Measurements from ENCODE around the gene R3HDM1. TPM values are rescaled to one million over a fixed set of nuclear protein-coding genes. Genes with fewer than 3 reads are reported as not detected.
"Not testable (repeated sequence)": the region's sequence is repeated elsewhere in the genome, so short reads cannot be mapped to it uniquely, and the experiment has no call there.

The R3HDM1 gene
- total RNA-seq, 1 donor from 2014 or later, result 63.0 TPM

DNA sequence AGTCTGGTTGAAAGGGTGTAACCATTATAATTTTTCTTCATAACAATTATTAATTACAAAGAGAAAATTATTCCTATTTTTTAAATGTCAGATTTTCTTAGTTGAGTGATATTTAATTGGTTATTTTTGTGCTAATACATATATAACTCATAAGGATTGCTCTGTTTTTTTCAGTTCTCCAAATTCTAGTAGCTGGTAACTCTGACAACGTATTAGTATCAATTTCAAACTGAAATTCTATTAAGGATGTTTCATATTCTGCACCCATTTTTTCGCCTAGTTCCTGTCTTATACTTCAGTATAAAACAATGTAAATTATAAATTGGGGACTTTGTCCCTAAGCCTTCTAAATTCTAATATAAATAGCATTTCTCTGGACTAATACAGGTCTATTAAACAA is 81.0 kb downstream of the R3HDM1 start:
- Mint-ChIP-seq H3K36me3 (ENCODE audit: low read depth) (peaks cover 8% of the 10 kb centered on the region), H3K27me3 (ENCODE audit: low read depth) (no peaks in the 10 kb centered on the region), H3K4me3 (no peak overlapping the region), H3K4me1 (no peaks in the 10 kb centered on the region), H3K27ac (ENCODE audit: unreplicated experiment) (no peak overlapping the region), H3K9me3 (no peaks in the 10 kb centered on the region)
- no peak for DNase-seq (ENCODE audit: low read depth, low spot score)
- TF ChIP-seq, protein P1, sequence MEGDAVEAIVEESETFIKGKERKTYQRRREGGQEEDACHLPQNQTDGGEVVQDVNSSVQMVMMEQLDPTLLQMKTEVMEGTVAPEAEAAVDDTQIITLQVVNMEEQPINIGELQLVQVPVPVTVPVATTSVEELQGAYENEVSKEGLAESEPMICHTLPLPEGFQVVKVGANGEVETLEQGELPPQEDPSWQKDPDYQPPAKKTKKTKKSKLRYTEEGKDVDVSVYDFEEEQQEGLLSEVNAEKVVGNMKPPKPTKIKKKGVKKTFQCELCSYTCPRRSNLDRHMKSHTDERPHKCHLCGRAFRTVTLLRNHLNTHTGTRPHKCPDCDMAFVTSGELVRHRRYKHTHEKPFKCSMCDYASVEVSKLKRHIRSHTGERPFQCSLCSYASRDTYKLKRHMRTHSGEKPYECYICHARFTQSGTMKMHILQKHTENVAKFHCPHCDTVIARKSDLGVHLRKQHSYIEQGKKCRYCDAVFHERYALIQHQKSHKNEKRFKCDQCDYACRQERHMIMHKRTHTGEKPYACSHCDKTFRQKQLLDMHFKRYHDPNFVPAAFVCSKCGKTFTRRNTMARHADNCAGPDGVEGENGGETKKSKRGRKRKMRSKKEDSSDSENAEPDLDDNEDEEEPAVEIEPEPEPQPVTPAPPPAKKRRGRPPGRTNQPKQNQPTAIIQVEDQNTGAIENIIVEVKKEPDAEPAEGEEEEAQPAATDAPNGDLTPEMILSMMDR (conservative IDR thresholded peaks at IDR 0.05), result no peak

DNA sequence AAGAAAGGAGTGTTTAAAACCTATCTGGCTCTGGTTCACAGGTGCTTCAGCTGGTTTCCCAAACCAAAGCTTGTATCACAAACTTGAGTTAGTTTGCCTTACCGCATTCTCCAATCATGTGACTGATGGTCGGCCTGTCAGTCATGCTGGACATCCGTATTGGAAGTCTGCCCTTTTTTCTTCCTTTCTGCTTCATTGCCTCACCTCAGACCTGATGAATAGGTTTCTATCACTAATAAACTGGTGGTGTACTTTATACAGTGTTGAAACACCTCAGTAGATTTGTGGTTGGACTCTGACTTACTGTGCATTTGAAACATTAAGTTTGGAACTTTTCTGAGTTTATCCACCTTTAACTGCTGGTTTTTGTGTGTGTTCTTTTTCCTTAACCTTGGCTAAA is 84.1 kb downstream of the R3HDM1 start:
- DNase-seq (ENCODE audit: low read depth, low spot score), result no peak
- TF ChIP-seq, protein P1 (conservative IDR thresholded peaks at IDR 0.05), result no peak
- Mint-ChIP-seq H3K36me3 (ENCODE audit: low read depth) (peaks cover 4% of the 10 kb centered on the region), H3K27me3 (ENCODE audit: low read depth) (no peaks in the 10 kb centered on the region), H3K27ac (ENCODE audit: unreplicated experiment) (no peak overlapping the region), H3K4me1 (no peaks in the 10 kb centered on the region), H3K9me3 (no peaks in the 10 kb centered on the region), H3K4me3 (no peak overlapping the region)

- Mint-ChIP-seq H3K4me1 (no peaks in the 10 kb centered on the region), H3K4me3 (no peak overlapping the region), H3K27ac (ENCODE audit: unreplicated experiment) (no peak overlapping the region), H3K36me3 (ENCODE audit: low read depth) (peaks cover 4% of the 10 kb centered on the region), H3K27me3 (ENCODE audit: low read depth) (no peaks in the 10 kb centered on the region), H3K9me3 (no peaks in the 10 kb centered on the region)
- DNase-seq (ENCODE audit: low read depth, low spot score), result no peak
- TF ChIP-seq, protein P1 (conservative IDR thresholded peaks at IDR 0.05), result no peak
These were observed 86.3 kb downstream of the R3HDM1 start for GRCh38 chr2:135617501-135618015.

GRCh38 chr2:135620198-135620597 is 88.9 kb downstream of the R3HDM1 start:
- peaks cover 14% of the 10 kb centered on the region for H3K36me3 Mint-ChIP-seq (ENCODE audit: low read depth)
- H3K4me1 Mint-ChIP-seq, result no peaks in the 10 kb centered on the region
- no peak overlapping the region for H3K27ac Mint-ChIP-seq (ENCODE audit: unreplicated experiment)
- no peaks in the 10 kb centered on the region for H3K9me3 Mint-ChIP-seq
- TF ChIP-seq, protein P1 (conservative IDR thresholded peaks at IDR 0.05), result no peak
- H3K4me3 Mint-ChIP-seq, result no peak overlapping the region
- DNase-seq (ENCODE audit: low read depth, low spot score), result no peak
- no peaks in the 10 kb centered on the region for H3K27me3 Mint-ChIP-seq (ENCODE audit: low read depth)

DNA sequence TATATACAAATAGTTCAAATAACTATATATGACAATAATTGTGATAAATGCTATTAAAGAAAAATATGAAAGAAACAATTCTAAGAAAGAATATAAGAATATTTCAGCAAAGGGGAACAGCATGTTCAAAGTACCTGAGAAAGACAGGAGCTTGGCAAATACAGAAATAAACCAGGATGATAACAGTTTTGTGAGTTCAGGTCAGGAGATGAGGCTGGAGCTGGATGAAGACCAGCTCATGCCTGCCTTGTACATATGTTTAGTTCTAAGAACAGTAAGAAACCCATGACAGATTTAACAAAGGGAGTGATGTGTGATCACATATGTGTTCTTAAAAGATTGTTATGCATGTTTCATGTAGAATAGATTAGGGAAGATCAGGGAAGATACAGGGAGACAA is 98.2 kb downstream of the R3HDM1 start:
- no peak overlapping the region for H3K27ac Mint-ChIP-seq (ENCODE audit: unreplicated experiment)
- no peak for DNase-seq (ENCODE audit: low read depth, low spot score)
- no peaks in the 10 kb centered on the region for H3K9me3 Mint-ChIP-seq
- H3K4me3 Mint-ChIP-seq, result no peak overlapping the region
- peaks cover 4% of the 10 kb centered on the region for H3K36me3 Mint-ChIP-seq (ENCODE audit: low read depth)
- H3K4me1 Mint-ChIP-seq, result no peaks in the 10 kb centered on the region
- TF ChIP-seq, protein P1 (conservative IDR thresholded peaks at IDR 0.05), result no peak
- no peaks in the 10 kb centered on the region for H3K27me3 Mint-ChIP-seq (ENCODE audit: low read depth)

DNA sequence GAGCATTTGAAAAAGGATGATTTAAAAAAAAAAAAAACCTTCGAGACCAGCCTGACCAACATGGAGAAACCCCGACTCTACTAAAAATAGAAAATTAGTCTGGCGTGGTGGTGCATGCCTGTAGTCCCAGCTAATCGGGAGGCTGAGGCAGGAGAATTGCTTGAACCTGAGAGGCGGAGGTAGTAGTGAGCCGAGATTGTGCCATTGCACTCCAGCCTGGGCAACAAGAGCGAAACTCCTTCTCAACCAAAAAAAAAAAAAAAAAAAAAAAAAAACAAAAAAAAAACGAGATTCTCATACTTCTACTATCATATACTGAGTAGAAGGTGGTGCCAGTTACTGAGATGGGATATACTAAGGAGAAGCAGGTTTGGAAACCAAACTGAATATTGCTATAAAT is 98.8 kb downstream of the R3HDM1 start:
- not testable (repeated sequence) for H3K27ac Mint-ChIP-seq (ENCODE audit: unreplicated experiment); H3K4me3 Mint-ChIP-seq

More for the DNA sequence above, 98.8 kb downstream of the R3HDM1 start:
- not testable (repeated sequence) for H3K4me1 Mint-ChIP-seq; DNase-seq (ENCODE audit: low read depth, low spot score); H3K9me3 Mint-ChIP-seq; H3K27me3 Mint-ChIP-seq (ENCODE audit: low read depth); H3K36me3 Mint-ChIP-seq (ENCODE audit: low read depth)

Data from neural crest cell (in vitro differentiated cells).